GM20431 (cell line): ENCODE results near the gene DTX3.
"Not testable (repeated sequence)": the region's sequence is repeated elsewhere in the genome, so short reads cannot be mapped to it uniquely, and the experiment has no call there.

Source experiments
- in situ Hi-C: fragments of 300-500 bp; cut with MseI, MboI; formaldehyde crosslinking; loops from one replicate; pipeline ENCODE4 v1.15.0; 2020; ENCODE audit warnings: low sequenced_read_pairs; ENCODE audit not compliant: unreplicated experiment

Gene DTX3

DNA sequence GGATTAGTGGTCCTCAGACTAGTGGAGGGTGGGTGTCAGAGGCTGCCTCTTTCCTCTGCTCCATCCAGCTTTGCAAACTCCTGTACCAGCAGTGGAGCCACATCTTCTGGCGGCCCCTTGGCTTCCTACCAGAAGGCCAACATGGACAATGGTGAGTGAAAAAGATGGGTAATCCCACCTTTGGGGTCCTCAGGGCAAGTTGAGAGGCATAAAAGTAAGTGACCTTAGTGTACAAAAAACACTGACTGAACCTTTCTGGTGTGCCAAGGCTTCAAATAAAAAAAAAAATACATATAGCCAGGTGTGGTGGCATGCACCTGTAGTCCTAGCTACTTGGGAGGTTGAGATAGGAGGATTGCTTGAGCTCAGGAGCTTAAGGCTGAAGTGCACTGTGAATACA is 22.8 kb upstream of the DTX3 start:
- in situ Hi-C loops, result loop anchor here (5.0 kb wide), 1 partner anchor 40 kb away; no protein-coding TSS in a partner anchor

DNA sequence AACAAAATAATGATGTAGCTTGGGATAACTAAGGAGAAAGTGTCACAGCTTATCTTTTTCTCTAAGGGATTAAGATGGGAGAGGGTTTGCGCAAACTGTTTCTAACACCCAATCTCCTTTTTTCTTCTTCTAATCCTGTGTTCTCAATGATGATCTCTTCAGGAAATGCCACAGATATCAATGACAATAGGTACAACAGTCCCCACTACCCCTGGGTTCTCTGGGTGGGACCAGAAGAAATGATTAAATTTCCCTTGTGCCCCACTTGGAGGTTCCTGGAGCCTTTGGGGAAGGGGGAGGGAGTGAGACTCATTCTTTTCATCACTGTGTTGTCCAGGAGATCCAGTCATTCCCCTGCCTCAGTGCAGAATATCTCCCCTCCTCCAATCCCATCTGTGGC is 22.2 kb upstream of the DTX3 start:
- in situ Hi-C loops, result loop anchor here (5.0 kb wide), 1 partner anchor 40 kb away; no protein-coding TSS in a partner anchor

- in situ Hi-C loops, result loop anchor here (5.0 kb wide), 1 partner anchor 39 kb away; no protein-coding TSS in a partner anchor
Observed at GRCh38 chr12:57583008-57583831, 21.4 kb upstream of the DTX3 start.

DNA sequence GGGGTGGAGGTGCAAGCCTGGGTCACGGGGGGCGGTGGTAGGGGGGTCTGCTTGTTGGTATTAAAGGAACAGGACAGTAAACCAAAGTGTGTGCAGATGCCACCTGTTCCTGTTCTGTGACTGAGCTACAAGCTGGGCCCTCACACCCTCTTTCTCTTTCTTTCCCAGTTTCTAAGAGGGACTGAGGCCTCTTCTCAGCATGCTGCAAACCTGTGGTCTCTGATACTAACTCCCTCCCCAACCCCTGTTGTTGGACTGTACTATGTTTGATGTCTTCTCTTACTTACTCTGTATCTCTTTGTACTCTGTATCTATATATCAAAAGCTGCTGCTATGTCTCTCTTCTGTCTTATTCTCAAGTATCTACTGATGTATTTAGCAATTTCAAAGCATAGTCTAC is 20.6 kb upstream of the DTX3 start:
- in situ Hi-C loops, result loop anchor here (5.0 kb wide), 1 partner anchor 38 kb away; no protein-coding TSS in a partner anchor

GRCh38 chr12:57584690-57585089 is 19.9 kb upstream of the DTX3 start:
- in situ Hi-C loops, result loop anchor here (5.0 kb wide), 1 partner anchor 38 kb away; no protein-coding TSS in a partner anchor

GRCh38 chr12:57585156-57585555 is 19.5 kb upstream of the DTX3 start:
- in situ Hi-C loops, result no loop called here

DNA sequence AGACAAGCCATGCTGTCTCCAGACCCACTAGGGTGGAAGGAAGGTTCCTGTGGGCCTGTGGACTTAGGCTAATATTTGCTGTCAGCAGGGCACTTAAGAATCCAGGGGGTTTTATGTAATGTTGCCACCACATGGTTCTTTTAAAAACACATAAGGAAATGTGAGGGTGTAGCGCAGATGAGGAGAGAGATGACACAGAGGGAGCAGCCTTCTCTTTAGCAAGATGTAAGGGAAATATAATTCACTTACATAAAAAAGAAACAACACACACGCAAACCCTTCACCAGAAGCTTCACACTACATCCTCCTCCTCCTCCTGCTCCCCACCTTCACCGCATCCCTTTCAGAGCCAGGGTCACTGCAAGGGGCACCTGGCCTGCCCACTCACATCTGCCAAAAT is 18.5 kb upstream of the DTX3 start:
- in situ Hi-C loops, result no loop called here

DNA sequence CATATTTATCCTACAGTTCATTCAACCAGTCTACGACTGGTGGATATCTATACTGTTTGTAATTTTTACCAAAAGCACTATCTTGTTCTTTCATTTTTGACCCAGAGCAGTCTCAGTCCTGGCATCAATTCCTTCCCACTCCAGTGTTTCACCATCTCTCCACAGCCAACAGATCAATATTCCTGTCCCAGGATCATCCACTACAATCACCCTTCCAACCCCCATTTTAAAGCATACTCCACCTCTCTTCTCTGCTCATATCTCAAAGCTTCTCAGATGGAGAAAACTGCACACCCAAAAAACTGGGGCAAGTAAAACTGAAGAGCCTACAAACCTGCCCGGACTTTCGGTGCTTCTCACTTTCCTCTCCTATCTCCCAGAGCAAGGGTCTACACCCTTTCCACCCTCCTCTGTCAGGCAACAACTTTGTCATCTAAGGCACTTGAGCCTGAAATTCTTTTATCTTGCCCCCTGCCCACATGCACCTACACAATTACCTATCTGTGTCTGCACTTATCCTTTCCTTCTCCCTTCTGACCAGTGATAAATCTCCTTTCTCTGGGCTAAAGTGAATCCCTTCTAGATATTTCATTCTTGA is 17.7 kb upstream of the DTX3 start:
- in situ Hi-C loops, result no loop called here

DNA sequence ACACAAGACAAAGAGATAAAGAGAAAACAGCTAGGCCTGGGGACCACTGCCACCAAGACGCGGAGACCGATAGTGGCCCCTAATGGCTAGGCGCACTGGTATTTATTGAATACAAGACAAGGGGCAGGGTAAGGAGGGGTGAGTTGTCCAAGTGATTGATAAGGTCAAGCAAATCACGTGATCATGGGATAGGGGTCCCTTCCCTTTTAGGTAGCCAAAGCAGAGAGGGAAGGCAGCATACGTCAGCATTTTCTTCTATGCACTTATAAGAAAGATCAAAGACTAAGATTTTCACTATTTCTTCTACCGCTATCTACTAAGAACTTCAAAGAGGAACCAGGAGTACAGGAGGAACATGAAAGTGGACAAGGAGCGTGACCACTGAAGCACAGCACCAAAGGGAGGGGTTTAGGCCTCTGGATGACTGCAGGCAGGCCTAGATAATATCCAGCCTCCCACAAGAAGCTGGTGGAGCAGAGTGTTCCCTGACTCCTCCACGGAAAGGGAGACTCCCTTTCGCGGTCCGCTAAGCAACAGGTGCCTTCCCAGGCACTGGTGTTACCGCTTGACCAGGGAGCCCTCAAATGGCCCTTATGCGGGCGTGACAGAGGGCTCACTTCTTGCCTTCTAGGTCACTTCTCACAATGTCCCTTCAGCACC is 15.5 kb upstream of the DTX3 start:
- in situ Hi-C loops, result not testable (repeated sequence)

GRCh38 chr12:57590479-57590863 is 14.2 kb upstream of the DTX3 start:
- in situ Hi-C loops, result no loop called here

- in situ Hi-C loops, result no loop called here
Observed at GRCh38 chr12:57590864-57591781, 13.5 kb upstream of the DTX3 start, which contains the start of gene PIP4K2C. TSS of gene PIP4K2C (plus strand) at chr12:57591192. CDS start at chr12:57591290, 98 bp downstream.

DNA sequence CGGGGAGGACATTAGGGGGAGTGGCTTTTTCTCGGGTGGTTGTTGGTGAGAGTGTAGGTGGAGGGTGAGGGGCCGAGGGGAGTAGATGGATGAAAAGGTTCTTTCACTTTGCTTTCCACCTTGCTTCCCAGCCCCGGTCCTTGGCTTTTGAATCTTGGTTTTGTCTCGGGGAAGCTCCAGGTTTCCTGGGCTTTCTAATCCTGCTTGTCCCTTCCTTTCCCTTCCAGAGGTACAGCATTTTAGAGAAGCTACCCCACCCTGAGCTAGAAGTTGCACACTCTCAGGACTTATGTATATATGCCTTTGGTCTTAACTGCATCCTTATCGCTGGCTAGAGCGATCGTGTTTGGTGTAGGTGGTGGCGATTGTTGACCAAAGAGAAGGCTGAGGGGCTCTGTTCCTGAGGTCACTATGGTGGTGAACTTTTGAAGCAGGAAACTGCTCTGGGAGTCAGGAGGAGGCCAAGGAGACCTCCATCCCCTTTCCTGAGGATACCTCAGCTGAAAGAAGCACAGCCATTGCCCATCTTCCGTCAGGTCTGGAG is 12.8 kb upstream of the DTX3 start:
- in situ Hi-C loops, result no loop called here

- in situ Hi-C loops, result no loop called here
Observed at GRCh38 chr12:57592551-57593165, 12.0 kb upstream of the DTX3 start.

GRCh38 chr12:57593187-57593586 is 11.4 kb upstream of the DTX3 start:
- in situ Hi-C loops, result no loop called here

DNA sequence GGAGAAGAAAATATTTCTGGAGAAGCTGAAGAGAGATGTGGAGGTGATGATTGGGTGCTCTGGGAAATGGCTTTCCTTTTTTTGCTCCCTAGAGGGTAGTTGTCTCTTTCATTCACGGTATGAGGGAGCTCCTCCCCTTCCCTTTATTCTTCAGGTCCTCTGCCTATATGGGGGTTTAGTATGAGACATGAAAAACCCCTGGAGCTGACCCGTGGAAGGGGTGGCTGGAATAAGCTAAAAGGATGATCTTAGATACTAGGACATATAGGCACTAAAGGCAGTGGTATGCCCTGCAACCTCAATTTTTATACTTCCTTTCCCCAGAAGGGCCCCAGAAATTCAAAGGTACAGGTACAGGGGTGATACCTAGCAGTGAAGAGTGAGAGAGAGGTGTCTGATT is 4.2 kb upstream of the DTX3 start:
- in situ Hi-C loops, result no loop called here

DNA sequence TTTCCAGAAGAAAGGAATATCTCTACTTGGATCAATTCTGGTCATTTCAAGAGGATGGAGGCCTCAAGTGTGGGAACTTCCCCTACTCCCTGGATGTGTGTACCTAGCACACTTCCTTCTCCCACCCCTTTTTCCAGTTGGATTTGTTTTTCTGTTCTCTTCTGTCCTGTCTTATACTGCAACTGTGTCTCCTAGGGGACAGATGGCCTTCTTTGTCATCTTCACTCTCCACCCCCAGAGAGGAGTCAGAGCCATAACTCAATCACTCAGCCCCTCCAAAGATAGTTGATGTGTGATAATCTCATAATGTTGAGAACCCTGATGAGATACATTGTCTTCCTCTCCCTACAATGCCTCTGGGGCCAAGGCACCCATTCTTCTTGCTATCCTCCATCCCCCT is 2.1 kb upstream of the DTX3 start:
- in situ Hi-C loops, result no loop called here

- in situ Hi-C loops, result no loop called here
Observed at GRCh38 chr12:57603324-57603723, 1.3 kb upstream of the DTX3 start.

- in situ Hi-C loops, result no loop called here
Observed at GRCh38 chr12:57603815-57604453, 690 bp upstream of the DTX3 start.
